NB4 (cell line): ENCODE data around the gene EPB41L3.

Source experiments
- DNase-seq: peaks from one replicate; pipeline ENCODE4 v3.0.0; 2010; ENCODE audit warnings: low read depth
- H3K4me3 ChIP-seq: one replicate; pipeline ENCODE4 v1.5.1; 2011; ENCODE audit warnings: mild to moderate bottlenecking, low read depth, low read length, moderate library complexity
- CTCF ChIP-seq: IDR thresholded peaks from one replicate; pipeline ENCODE4 v1.5.1; 2012; ENCODE audit warnings: low read depth, low read length
- MAX ChIP-seq: IDR thresholded peaks from 2 replicates; pipeline ENCODE4 v1.6.1; 2011; ENCODE audit warnings: low read depth, low read length
- MYC ChIP-seq: IDR thresholded peaks from 2 replicates; pipeline ENCODE4 v1.6.1; 2011; ENCODE audit warnings: low read depth, low read length
- POLR2A ChIP-seq: IDR thresholded peaks from 2 replicates; pipeline ENCODE4 v1.6.1; 2011; ENCODE audit warnings: mild to moderate bottlenecking; ENCODE audit not compliant: insufficient read length; ENCODE audit errors: extremely low read depth

Gene EPB41L3

GRCh38 chr18:5415031-5415430 is 128.8 kb downstream of the EPB41L3 start:
- TF ChIP-seq CTCF (no peak), MYC (no peak), POLR2A (no peak), MAX (no peak)
- no peak overlapping the region for H3K4me3 ChIP-seq

GRCh38 chr18:5414546-5414945 is 129.3 kb downstream of the EPB41L3 start:
- no peak for TF ChIP-seq POLR2A
- no peak for TF ChIP-seq MYC
- TF ChIP-seq CTCF = no peak
- no peak for TF ChIP-seq MAX
- DNase-seq = no peak
- no peak overlapping the region for H3K4me3 ChIP-seq

More at GRCh38 chr18:5415031-5415430, 128.8 kb downstream of the EPB41L3 start:
- DNase-seq = no peak

- no peak for DNase-seq
- TF ChIP-seq MYC (no peak), CTCF (no peak), POLR2A (no peak), MAX (no peak)
- no peak overlapping the region for H3K4me3 ChIP-seq
Measured at GRCh38 chr18:5413447-5413846, 130.3 kb downstream of the EPB41L3 start.

GRCh38 chr18:5410582-5410981 is 133.2 kb downstream of the EPB41L3 start:
- no peak for DNase-seq
- H3K4me3 ChIP-seq = no peak overlapping the region
- no peak for TF ChIP-seq MAX
- no peak for TF ChIP-seq POLR2A
- no peak for TF ChIP-seq MYC
- TF ChIP-seq CTCF = no peak

- DNase-seq = no peak
- no peak overlapping the region for H3K4me3 ChIP-seq
- TF ChIP-seq MAX (no peak), MYC (no peak), POLR2A (no peak), CTCF (no peak)
Measured at GRCh38 chr18:5398269-5398668, 145.5 kb downstream of the EPB41L3 start.

GRCh38 chr18:5397102-5397501 is 146.7 kb downstream of the EPB41L3 start:
- no peak overlapping the region for H3K4me3 ChIP-seq
- DNase-seq = no peak
- TF ChIP-seq MYC = no peak
- TF ChIP-seq POLR2A = no peak
- no peak for TF ChIP-seq CTCF
- no peak for TF ChIP-seq MAX
